ENCODE measurements around the gene PRUNE2.

DNA sequence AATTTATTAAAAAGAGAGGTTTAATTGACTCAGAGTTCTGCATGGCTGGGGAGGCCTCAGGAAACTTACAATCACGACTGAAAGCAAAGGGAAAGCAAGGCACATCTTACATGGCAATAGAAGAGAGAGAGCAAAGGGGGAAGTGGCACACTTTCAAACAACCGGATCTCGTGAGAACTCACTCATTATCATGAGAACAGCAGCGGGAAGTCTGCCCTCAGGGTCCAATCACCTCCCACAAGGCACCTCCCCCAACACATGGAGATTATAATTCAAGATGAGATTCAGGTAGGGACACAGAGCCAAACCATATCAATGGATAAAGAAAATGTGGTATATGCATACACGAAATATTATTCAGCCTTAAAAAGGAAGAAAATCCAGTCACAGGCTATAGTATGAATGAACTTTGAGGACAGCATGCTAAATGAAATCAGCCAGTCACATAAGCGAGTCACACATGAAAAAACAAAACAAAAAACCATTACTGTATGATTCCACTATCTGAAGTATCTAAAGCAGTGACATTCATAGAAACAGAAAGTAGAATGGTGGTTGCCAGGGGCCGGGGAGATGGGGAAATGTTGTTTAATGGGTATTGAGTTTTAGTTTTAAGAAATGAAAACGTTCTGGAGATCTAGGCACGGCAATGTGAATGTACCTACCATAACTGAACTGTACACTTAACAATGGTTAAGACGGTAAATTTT is 225.0 kb downstream of the PRUNE2 start:
- TF ChIP-seq, protein P1, sequence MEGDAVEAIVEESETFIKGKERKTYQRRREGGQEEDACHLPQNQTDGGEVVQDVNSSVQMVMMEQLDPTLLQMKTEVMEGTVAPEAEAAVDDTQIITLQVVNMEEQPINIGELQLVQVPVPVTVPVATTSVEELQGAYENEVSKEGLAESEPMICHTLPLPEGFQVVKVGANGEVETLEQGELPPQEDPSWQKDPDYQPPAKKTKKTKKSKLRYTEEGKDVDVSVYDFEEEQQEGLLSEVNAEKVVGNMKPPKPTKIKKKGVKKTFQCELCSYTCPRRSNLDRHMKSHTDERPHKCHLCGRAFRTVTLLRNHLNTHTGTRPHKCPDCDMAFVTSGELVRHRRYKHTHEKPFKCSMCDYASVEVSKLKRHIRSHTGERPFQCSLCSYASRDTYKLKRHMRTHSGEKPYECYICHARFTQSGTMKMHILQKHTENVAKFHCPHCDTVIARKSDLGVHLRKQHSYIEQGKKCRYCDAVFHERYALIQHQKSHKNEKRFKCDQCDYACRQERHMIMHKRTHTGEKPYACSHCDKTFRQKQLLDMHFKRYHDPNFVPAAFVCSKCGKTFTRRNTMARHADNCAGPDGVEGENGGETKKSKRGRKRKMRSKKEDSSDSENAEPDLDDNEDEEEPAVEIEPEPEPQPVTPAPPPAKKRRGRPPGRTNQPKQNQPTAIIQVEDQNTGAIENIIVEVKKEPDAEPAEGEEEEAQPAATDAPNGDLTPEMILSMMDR (IDR thresholded peaks at IDR 0.05; ENCODE audit: insufficient read depth, low read length, poor library complexity, severe bottlenecking), result no peak
- TF ChIP-seq EZH2phosphoT487 (conservative IDR thresholded peaks at IDR 0.05; ENCODE audit: low read length), result no peak
